ENCODE measurements around the gene ACTR1B.
A peak's percentile ranks its signal among the peaks of the same experiment; 100 is the strongest.

The ACTR1B gene

DNA sequence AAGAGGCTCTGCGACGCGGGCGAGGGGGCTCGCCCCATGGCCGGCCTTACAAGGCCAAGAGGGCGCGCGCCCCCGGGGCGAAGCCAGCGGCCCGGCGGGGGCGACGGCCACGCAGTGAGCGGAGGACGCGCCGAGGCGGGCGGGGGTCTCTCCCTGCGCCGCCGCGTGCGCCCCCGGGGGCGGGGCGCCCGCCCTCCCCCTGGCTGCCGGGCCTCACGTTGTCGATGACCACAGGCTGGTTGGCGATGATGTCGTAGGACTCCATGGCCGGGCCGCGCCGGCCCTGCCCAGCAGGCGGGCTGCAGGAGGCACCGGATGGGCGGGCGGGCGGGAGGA is 250 bp downstream of the ACTR1B start:
- TF ChIP-seq, protein P1, sequence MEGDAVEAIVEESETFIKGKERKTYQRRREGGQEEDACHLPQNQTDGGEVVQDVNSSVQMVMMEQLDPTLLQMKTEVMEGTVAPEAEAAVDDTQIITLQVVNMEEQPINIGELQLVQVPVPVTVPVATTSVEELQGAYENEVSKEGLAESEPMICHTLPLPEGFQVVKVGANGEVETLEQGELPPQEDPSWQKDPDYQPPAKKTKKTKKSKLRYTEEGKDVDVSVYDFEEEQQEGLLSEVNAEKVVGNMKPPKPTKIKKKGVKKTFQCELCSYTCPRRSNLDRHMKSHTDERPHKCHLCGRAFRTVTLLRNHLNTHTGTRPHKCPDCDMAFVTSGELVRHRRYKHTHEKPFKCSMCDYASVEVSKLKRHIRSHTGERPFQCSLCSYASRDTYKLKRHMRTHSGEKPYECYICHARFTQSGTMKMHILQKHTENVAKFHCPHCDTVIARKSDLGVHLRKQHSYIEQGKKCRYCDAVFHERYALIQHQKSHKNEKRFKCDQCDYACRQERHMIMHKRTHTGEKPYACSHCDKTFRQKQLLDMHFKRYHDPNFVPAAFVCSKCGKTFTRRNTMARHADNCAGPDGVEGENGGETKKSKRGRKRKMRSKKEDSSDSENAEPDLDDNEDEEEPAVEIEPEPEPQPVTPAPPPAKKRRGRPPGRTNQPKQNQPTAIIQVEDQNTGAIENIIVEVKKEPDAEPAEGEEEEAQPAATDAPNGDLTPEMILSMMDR (IDR thresholded peaks at IDR 0.05; ENCODE audit: control insufficient read depth, insufficient read depth, low read depth, low read length, missing control alignments) = no peak
- DNase-seq (ENCODE audit: low read depth) = no peak
- H3K4me3 ChIP-seq (ENCODE audit: control insufficient read depth, low read depth, low read length) = peak overlapping the region; percentile 82

DNA sequence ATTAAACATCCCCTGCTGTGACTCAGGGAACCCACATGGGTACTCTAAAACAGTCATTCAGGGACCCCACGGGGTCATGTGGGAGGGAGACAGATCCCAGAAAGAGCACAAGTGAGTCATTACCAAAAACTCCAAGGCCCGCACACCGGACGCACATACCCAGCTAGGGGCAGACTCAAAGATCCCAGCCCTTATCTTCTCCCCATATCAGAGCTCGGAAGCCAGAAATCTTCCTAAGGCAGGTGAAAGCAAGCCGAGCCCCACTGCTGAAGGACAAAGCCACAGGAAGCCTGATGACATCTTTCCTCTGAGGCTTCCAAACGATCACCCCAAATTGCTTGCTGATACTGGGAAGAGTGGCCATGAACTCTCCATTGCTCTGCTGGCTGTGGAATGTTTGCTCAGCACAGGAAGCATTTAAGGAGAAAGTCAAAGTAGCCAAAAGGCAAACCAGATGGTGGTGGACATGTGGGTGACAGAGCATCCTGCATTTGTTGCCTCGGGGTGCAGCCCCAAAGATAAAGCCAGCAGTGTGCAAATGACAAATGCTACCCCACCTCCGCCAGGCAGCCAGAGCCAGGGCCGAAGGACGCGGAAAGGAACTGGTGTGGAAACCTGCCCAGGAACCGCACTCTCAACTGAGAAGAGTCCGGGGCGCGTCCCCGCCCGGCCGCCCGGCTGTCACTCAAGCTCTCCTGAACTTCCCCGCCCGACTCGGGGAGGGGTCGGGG is 784 bp downstream of the ACTR1B start:
- H3K4me3 ChIP-seq (ENCODE audit: control insufficient read depth, low read depth, low read length) = peak overlapping the region; percentile 82
- DNase-seq (ENCODE audit: low read depth) = peak; percentile 49
- TF ChIP-seq, protein P1 (IDR thresholded peaks at IDR 0.05; ENCODE audit: control insufficient read depth, insufficient read depth, low read depth, low read length, missing control alignments) = no peak

DNA sequence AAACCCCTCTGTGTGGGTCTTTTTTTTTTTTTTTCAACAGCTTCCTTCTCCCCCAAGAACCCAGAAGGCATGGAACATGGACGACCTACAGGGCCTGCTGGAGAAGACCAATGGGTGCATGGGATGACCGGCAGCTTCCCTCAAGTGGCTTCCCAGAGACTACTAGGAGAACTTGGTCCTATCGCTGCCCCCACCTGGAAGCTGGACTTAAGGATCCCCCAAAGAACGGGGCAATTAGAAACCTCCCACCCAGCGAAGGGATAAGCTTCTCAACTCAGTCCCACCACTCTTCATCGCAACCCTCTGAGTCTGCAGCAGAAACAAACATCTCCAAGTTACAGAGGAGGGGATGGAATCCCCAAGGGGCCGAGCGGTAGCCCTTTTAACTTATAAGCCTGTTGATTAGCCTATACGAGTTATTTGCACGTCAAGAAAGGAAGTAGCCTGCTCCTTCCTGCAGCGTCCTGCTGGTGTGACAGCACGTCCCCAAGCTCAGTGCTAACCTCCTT is 1.4 kb downstream of the ACTR1B start:
- DNase-seq (ENCODE audit: low read depth) = no peak

DNA sequence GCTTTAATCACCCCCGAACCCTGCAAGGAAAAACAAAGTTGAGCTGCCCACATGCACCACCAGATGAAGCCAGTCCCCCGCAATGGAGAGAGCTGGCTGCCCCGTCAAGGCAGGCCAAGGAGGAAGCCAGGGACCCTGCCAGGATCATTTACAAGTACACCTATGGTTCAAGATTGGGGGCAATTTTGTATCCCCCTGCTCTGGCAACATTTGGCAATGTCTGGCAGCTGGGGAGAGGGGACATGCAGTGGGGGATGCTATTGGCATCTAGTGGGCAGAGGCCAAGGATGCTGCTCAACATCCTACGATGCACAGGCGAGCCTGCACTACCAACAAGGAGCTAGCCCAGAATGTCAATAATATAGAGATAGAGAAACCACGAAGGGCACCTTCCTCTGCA is 1.9 kb downstream of the ACTR1B start:
- no peak for DNase-seq (ENCODE audit: low read depth)
- TF ChIP-seq, protein P1 (IDR thresholded peaks at IDR 0.05; ENCODE audit: control insufficient read depth, insufficient read depth, low read depth, low read length, missing control alignments) = no peak
- no peak overlapping the region for H3K4me3 ChIP-seq (ENCODE audit: control insufficient read depth, low read depth, low read length)

More for the DNA sequence above, 1.4 kb downstream of the ACTR1B start:
- peak overlapping the region; percentile 82 for H3K4me3 ChIP-seq (ENCODE audit: control insufficient read depth, low read depth, low read length)
- TF ChIP-seq, protein P1 (IDR thresholded peaks at IDR 0.05; ENCODE audit: control insufficient read depth, insufficient read depth, low read depth, low read length, missing control alignments) = no peak

DNA sequence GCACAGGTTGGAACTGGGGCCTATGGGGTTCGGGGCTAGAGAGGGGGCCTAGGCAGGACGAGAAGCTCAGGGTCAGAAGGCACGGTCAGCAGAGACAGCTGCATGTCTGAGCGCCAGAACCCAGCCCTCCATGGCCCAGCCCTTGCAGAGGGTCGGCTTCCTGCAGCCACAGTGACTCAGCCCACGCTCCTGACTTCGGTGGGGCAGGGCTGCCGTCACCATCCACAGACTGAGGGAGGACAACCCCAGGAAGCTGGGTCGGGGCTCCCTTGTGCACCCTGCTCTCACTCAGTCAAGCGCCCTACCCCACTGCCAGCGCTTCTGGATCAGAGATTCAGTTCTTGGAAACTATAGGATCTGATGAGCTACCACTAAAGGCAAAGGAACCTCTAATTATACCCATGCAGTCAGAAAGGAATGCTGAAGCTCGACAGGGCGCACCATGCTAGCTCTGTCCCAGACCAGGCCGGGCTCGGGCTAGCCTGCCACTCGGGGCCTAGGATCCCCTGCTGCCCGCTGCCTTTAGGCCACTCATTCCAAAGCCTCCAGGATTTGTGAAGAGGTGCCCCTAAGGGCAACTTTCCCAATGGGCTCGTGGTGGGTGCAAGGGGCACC is 3.0 kb downstream of the ACTR1B start:
- TF ChIP-seq, protein P1 (IDR thresholded peaks at IDR 0.05; ENCODE audit: control insufficient read depth, insufficient read depth, low read depth, low read length, missing control alignments) = no peak
- no peak overlapping the region for H3K4me3 ChIP-seq (ENCODE audit: control insufficient read depth, low read depth, low read length)
- DNase-seq (ENCODE audit: low read depth) = no peak

DNA sequence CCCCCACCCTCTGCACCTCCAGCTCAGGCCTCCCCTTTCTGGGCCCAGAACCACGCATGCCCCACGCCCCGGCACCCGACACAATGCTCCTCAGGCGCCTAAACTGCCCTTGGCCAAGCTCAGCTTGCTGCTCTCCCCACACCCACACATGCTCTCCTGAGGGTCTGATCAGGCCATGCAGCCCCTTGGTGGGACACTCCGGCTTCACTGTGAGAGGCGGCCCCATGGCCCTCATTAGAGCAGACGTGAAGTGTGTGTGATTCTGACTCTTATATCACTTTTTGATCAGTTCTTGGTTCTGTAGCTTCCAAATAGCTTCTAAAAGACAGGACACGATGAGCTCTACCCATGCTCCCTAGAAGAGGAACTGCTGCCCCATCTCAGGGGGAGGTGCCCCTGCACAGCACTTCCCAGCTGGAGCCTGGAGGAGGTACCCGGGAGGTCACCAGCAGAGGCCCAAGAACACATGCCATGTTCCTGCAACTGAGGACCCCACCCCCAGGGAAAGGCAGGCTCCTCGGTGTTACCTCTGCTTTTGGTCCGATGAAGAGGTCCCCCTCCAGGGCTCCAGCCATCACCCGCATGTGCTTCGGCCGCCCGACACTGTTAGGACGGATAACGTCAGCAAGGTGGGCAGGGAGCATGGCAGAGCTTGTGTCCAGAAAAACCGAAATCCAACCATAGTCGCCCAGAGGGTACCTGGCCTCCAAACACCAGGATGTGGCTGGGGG is 3.6 kb downstream of the ACTR1B start:
- DNase-seq (ENCODE audit: low read depth) = no peak
- TF ChIP-seq, protein P1 (IDR thresholded peaks at IDR 0.05; ENCODE audit: control insufficient read depth, insufficient read depth, low read depth, low read length, missing control alignments) = no peak
- H3K4me3 ChIP-seq (ENCODE audit: control insufficient read depth, low read depth, low read length) = no peak overlapping the region

All from AG09309 (cell line).